Endothelial cell (in vitro differentiated cells): Measurements from ENCODE around the gene TRIM44. TPM values are rescaled to one million over a fixed set of nuclear protein-coding genes. Genes with fewer than 3 reads are reported as not detected.

Experiments
- DNase-seq: peaks from one replicate; pipeline ENCODE4 v3.0.0; 2021; ENCODE audit warnings: low spot score
- H3K27ac Mint-ChIP-seq: one replicate; pipeline ENCODE4 v1.8.0; 2021; ENCODE audit warnings: mixed read lengths, inconsistent platforms; ENCODE audit not compliant: unreplicated experiment
- H3K27me3 Mint-ChIP-seq: one replicate; pipeline ENCODE4 v1.8.0; 2021; ENCODE audit warnings: mild to moderate bottlenecking, moderate library complexity, mixed read lengths, inconsistent platforms; ENCODE audit not compliant: unreplicated experiment
- H3K36me3 Mint-ChIP-seq: one replicate; pipeline ENCODE4 v1.8.0; 2021; ENCODE audit warnings: mild to moderate bottlenecking, low read depth, mixed read lengths, inconsistent platforms; ENCODE audit not compliant: unreplicated experiment
- H3K4me1 Mint-ChIP-seq: one replicate; pipeline ENCODE4 v1.8.0; 2021; ENCODE audit warnings: mild to moderate bottlenecking, mixed read lengths, inconsistent platforms; ENCODE audit not compliant: unreplicated experiment
- H3K4me3 Mint-ChIP-seq: one replicate; pipeline ENCODE4 v1.8.0; 2021; ENCODE audit warnings: mild to moderate bottlenecking, mixed read lengths, inconsistent platforms; ENCODE audit not compliant: unreplicated experiment
- H3K9me3 Mint-ChIP-seq: one replicate; pipeline ENCODE4 v1.8.0; 2021; ENCODE audit warnings: mixed read lengths, inconsistent platforms; ENCODE audit not compliant: unreplicated experiment
- total RNA-seq: library from RNA; stranded (reverse); fragmentation: NEBNext Ultra II Directional; extraction: Animal tissue kit (Norgen Biotek cat#: 25700); gene quantifications from one replicate; pipeline ENCODE4 v1.2.1, GENCODE V29; 2021; ENCODE audit not compliant: unreplicated experiment
- TF ChIP-seq, protein P1 (sequence below): fragments of 200-600 bp; sonication (generic); IDR thresholded peaks from one replicate; pipeline ENCODE4 v1.5.0; 2021; ENCODE audit warnings: antibody characterized with exemption; ENCODE audit not compliant: unreplicated experiment

TRIM44 gene
- total RNA-seq, 1 donor from 2014 or later, result 48.6 TPM

DNA sequence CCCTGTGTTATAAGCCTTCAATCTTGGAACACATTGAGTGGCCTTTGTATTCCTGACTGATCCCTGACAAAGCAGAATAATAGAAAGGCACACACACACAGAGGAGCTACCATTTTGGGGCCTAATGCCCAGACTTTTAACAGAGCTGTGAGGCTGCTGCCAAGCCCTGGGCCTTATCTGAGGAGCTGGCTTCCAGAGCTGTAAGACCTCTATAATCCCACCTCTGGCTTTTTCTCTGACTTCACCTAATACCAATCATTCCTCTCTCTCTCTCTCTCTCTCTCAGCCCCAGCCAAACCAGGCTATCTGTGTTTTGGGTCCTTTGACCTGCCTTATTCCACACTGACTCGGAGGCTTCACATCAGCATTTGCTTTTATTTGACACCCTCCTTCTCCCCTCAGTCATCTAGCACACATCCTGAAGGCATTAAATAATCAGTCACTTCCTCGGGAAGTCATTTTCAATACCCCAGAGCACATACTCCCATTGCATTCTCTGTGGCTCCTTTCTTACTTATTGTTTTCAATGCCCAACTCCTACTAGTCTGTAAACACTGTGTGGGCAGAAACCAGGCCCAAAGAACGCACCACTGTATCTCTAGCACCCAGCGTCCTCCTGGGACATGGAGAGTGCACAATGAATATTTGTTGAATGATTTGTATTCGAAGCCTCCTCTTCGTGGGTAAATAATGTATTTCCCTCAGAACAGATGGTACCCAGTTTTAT is 21.2 kb upstream of the TRIM44 start:
- H3K4me3 Mint-ChIP-seq, result no peak overlapping the region
- no peaks in the 10 kb centered on the region for H3K36me3 Mint-ChIP-seq
- H3K27ac Mint-ChIP-seq, result no peak overlapping the region
- no peak for DNase-seq
- no peaks in the 10 kb centered on the region for H3K27me3 Mint-ChIP-seq
- no peaks in the 10 kb centered on the region for H3K9me3 Mint-ChIP-seq
- TF ChIP-seq, protein P1, sequence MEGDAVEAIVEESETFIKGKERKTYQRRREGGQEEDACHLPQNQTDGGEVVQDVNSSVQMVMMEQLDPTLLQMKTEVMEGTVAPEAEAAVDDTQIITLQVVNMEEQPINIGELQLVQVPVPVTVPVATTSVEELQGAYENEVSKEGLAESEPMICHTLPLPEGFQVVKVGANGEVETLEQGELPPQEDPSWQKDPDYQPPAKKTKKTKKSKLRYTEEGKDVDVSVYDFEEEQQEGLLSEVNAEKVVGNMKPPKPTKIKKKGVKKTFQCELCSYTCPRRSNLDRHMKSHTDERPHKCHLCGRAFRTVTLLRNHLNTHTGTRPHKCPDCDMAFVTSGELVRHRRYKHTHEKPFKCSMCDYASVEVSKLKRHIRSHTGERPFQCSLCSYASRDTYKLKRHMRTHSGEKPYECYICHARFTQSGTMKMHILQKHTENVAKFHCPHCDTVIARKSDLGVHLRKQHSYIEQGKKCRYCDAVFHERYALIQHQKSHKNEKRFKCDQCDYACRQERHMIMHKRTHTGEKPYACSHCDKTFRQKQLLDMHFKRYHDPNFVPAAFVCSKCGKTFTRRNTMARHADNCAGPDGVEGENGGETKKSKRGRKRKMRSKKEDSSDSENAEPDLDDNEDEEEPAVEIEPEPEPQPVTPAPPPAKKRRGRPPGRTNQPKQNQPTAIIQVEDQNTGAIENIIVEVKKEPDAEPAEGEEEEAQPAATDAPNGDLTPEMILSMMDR, result no peak
- peaks cover 7% of the 10 kb centered on the region for H3K4me1 Mint-ChIP-seq

DNA sequence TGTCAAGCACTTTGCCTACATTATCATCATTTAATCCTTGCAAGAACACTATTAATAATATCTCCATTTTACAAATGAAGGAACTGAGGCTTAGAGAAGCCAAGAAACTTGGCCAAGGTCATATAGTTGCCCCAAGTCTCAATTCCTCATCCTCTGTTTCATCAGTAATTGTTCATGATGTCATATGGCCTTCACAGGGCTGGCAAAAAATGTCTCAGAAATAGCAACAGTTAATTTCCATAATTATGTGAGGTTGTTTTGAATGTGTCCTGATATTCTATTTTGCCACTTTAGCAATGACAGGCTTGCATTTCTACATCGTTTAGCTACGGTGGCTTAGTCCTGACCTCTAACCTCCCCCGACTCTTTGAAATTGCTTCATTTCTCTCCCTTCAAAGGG is 20.6 kb upstream of the TRIM44 start:
- no peak overlapping the region for H3K4me3 Mint-ChIP-seq
- TF ChIP-seq, protein P1, result no peak
- H3K27ac Mint-ChIP-seq, result no peak overlapping the region
- no peaks in the 10 kb centered on the region for H3K27me3 Mint-ChIP-seq
- H3K4me1 Mint-ChIP-seq, result peaks cover 7% of the 10 kb centered on the region
- no peak for DNase-seq
- H3K9me3 Mint-ChIP-seq, result no peaks in the 10 kb centered on the region
- H3K36me3 Mint-ChIP-seq, result no peaks in the 10 kb centered on the region

DNA sequence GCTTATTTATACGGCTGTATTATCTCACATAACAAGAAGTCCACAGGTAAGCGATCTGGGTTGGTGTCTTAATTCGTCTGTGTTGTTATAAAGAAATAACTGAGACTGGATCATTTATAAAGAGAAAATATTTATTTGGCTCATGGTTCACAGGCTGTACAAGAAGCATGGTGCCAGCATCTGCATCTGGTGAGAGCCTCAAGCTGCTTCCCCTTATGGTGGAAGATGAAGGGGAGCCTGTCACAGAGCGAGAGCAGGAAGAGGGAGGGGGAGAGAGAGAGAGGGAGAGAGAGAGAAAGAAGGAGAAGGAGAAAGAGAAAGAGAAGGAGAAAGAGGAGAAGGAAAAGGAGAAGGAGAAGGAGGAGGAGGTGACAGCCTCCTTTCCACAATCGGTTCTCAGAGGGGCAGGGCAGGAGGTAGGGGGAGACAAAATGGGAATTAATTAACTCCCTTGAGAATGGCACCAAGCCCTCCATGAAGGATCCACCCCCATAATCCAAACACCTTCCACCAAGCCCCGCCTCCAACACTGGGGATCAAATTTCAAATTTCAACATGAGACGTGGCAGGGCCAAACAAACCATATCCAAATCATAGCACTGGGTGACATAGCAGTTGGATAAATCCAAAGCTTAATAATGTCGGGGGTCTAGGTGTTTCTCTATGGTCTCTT is 15.0 kb upstream of the TRIM44 start:
- Mint-ChIP-seq H3K36me3 (no peaks in the 10 kb centered on the region), H3K4me1 (peaks cover 4% of the 10 kb centered on the region), H3K9me3 (no peaks in the 10 kb centered on the region), H3K27ac (no peak overlapping the region), H3K4me3 (no peak overlapping the region), H3K27me3 (peaks cover 3% of the 10 kb centered on the region)
- no peak for DNase-seq
- TF ChIP-seq, protein P1, result no peak

DNA sequence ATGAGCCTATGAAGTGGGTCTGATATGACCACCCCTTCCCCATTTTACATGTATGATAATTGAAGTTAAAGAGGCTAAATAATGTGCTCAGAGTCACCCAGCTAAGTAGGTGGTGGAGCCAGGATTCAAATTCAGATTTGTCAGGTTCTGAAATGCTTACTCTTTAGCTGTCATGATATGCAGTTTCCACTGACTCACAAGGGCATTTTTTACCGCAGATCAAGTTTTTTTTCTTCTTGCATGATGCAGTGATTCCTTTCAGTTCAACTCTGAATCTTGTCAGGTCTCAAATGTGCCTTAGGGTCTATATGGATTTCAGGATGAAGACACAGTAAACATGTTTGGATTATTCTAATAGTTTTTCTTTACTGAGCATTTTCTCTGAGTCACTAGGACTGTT is 12.6 kb upstream of the TRIM44 start:
- DNase-seq, result no peak
- H3K4me1 Mint-ChIP-seq, result peaks cover 9% of the 10 kb centered on the region
- TF ChIP-seq, protein P1, result no peak
- peaks cover 3% of the 10 kb centered on the region for H3K27me3 Mint-ChIP-seq
- no peaks in the 10 kb centered on the region for H3K36me3 Mint-ChIP-seq
- H3K4me3 Mint-ChIP-seq, result no peak overlapping the region
- no peak overlapping the region for H3K27ac Mint-ChIP-seq
- no peaks in the 10 kb centered on the region for H3K9me3 Mint-ChIP-seq

DNA sequence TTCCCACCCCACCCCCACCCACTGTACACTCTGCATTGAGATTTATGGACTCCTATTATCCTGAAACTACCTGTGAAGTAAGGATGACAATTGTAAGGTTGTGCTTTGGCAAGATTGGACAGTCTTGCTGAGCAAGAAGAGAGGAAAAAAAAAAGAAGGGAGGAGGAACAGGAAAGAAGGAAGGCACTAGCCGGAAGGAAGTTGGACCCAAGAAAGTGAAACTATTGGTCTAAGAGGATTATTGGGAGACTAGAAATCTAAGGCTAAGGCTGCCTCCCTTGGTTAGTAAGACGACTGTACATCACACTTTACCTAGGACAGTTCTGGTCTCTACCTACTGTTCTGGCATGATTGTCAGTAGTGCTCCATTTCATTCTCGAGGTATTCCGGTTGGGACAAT is 12.1 kb upstream of the TRIM44 start:
- peaks cover 3% of the 10 kb centered on the region for H3K27me3 Mint-ChIP-seq
- H3K36me3 Mint-ChIP-seq, result no peaks in the 10 kb centered on the region
- H3K4me1 Mint-ChIP-seq, result peaks cover 9% of the 10 kb centered on the region
- no peak overlapping the region for H3K4me3 Mint-ChIP-seq
- no peak for DNase-seq
- H3K9me3 Mint-ChIP-seq, result no peaks in the 10 kb centered on the region
- H3K27ac Mint-ChIP-seq, result no peak overlapping the region
- TF ChIP-seq, protein P1, result no peak
